ENCODE measurements around the gene FLT1. TPM values are rescaled to one million over a fixed set of nuclear protein-coding genes. Genes with fewer than 3 reads are reported as not detected.

Gene FLT1
- 0.03 and 0.18 TPM in 2 replicates for total RNA-seq (2014; rRNA removed; shearing (Covaris generic))
- 0.05 and 0.26 TPM in 2 replicates for polyA plus RNA-seq (2015; cell fraction: cytosol; rRNA removed)
- 0.11 TPM in 1 of 2 replicates, not detected in the other for polyA plus RNA-seq (2015; cell fraction: nucleus; rRNA removed)

GRCh38 chr13:28494778-28495537 is at the start of gene FLT1:
Gene FLT1, minus strand, starts transcription at chr13:28495128. Its CDS starts 285 bp downstream, at chr13:28494843.
- in situ Hi-C loops (cut with HindIII; ENCODE audit: low pct_unique_long_range_greater_than_20kb, low sequenced_read_pairs) = no loop called here
- no peak for DNase-seq (ENCODE audit: low read depth, low spot score)

- in situ Hi-C loops (cut with HindIII; ENCODE audit: low pct_unique_long_range_greater_than_20kb, low sequenced_read_pairs) = no loop called here
- DNase-seq (ENCODE audit: low read depth, low spot score) = no peak
Measured at GRCh38 chr13:28544026-28544425, 49.1 kb upstream of the FLT1 start.

- no peak for DNase-seq (ENCODE audit: low read depth, low spot score)
- in situ Hi-C loops (cut with HindIII; ENCODE audit: low pct_unique_long_range_greater_than_20kb, low sequenced_read_pairs) = no loop called here
Measured at GRCh38 chr13:28542804-28543203, 47.9 kb upstream of the FLT1 start.

- DNase-seq (ENCODE audit: low read depth, low spot score) = no peak
- in situ Hi-C loops (cut with HindIII; ENCODE audit: low pct_unique_long_range_greater_than_20kb, low sequenced_read_pairs) = no loop called here
Measured at GRCh38 chr13:28541966-28542365, 47.0 kb upstream of the FLT1 start.

- DNase-seq (ENCODE audit: low read depth, low spot score) = peak; percentile 84
Measured at GRCh38 chr13:28540612-28541011, 45.7 kb upstream of the FLT1 start.

GRCh38 chr13:28539625-28540286 is 44.8 kb upstream of the FLT1 start:
- in situ Hi-C loops (cut with HindIII; ENCODE audit: low pct_unique_long_range_greater_than_20kb, low sequenced_read_pairs) = no loop called here
- DNase-seq (ENCODE audit: low read depth, low spot score) = no peak

More at GRCh38 chr13:28540612-28541011, 45.7 kb upstream of the FLT1 start:
- in situ Hi-C loops (cut with HindIII; ENCODE audit: low pct_unique_long_range_greater_than_20kb, low sequenced_read_pairs) = no loop called here

- no peak for DNase-seq (ENCODE audit: low read depth, low spot score)
- in situ Hi-C loops (cut with HindIII; ENCODE audit: low pct_unique_long_range_greater_than_20kb, low sequenced_read_pairs) = no loop called here
Measured at GRCh38 chr13:28538932-28539331, 44.0 kb upstream of the FLT1 start.

GRCh38 chr13:28537171-28537570 is 42.2 kb upstream of the FLT1 start:
- in situ Hi-C loops (cut with HindIII; ENCODE audit: low pct_unique_long_range_greater_than_20kb, low sequenced_read_pairs) = no loop called here
- DNase-seq (ENCODE audit: low read depth, low spot score) = no peak

GRCh38 chr13:28536371-28536770 is 41.4 kb upstream of the FLT1 start:
- in situ Hi-C loops (cut with HindIII; ENCODE audit: low pct_unique_long_range_greater_than_20kb, low sequenced_read_pairs) = no loop called here
- no peak for DNase-seq (ENCODE audit: low read depth, low spot score)

- DNase-seq (ENCODE audit: low read depth, low spot score) = no peak
- in situ Hi-C loops (cut with HindIII; ENCODE audit: low pct_unique_long_range_greater_than_20kb, low sequenced_read_pairs) = no loop called here
Measured at GRCh38 chr13:28535734-28536133, 40.8 kb upstream of the FLT1 start.

GRCh38 chr13:28534801-28535200 is 39.9 kb upstream of the FLT1 start:
- in situ Hi-C loops (cut with HindIII; ENCODE audit: low pct_unique_long_range_greater_than_20kb, low sequenced_read_pairs) = no loop called here
- DNase-seq (ENCODE audit: low read depth, low spot score) = no peak

- no peak for DNase-seq (ENCODE audit: low read depth, low spot score)
- in situ Hi-C loops (cut with HindIII; ENCODE audit: low pct_unique_long_range_greater_than_20kb, low sequenced_read_pairs) = no loop called here
Measured at GRCh38 chr13:28534210-28534609, 39.3 kb upstream of the FLT1 start.

- DNase-seq (ENCODE audit: low read depth, low spot score) = no peak
- in situ Hi-C loops (cut with HindIII; ENCODE audit: low pct_unique_long_range_greater_than_20kb, low sequenced_read_pairs) = no loop called here
Measured at GRCh38 chr13:28533441-28534166, 38.7 kb upstream of the FLT1 start.

- in situ Hi-C loops (cut with HindIII; ENCODE audit: low pct_unique_long_range_greater_than_20kb, low sequenced_read_pairs) = no loop called here
- DNase-seq (ENCODE audit: low read depth, low spot score) = no peak
Measured at GRCh38 chr13:28533125-28533436, 38.2 kb upstream of the FLT1 start.

GRCh38 chr13:28532388-28533124 is 37.6 kb upstream of the FLT1 start:
- in situ Hi-C loops (cut with HindIII; ENCODE audit: low pct_unique_long_range_greater_than_20kb, low sequenced_read_pairs) = no loop called here
- no peak for DNase-seq (ENCODE audit: low read depth, low spot score)

- in situ Hi-C loops (cut with HindIII; ENCODE audit: low pct_unique_long_range_greater_than_20kb, low sequenced_read_pairs) = no loop called here
- no peak for DNase-seq (ENCODE audit: low read depth, low spot score)
Measured at GRCh38 chr13:28531845-28532387, 37.0 kb upstream of the FLT1 start.

GRCh38 chr13:28531077-28531844 is 36.3 kb upstream of the FLT1 start:
- in situ Hi-C loops (cut with HindIII; ENCODE audit: low pct_unique_long_range_greater_than_20kb, low sequenced_read_pairs) = no loop called here
- DNase-seq (ENCODE audit: low read depth, low spot score) = peak; percentile 38

Data from SK-MEL-5 (cell line).